ENCODE data around the gene PLAGL2. TPM values are rescaled to one million over a fixed set of nuclear protein-coding genes. Genes with fewer than 3 reads are reported as not detected.

The PLAGL2 gene
- total RNA-seq, 2 experiments from 2014 or later: 27.9 to 28.9 TPM

DNA sequence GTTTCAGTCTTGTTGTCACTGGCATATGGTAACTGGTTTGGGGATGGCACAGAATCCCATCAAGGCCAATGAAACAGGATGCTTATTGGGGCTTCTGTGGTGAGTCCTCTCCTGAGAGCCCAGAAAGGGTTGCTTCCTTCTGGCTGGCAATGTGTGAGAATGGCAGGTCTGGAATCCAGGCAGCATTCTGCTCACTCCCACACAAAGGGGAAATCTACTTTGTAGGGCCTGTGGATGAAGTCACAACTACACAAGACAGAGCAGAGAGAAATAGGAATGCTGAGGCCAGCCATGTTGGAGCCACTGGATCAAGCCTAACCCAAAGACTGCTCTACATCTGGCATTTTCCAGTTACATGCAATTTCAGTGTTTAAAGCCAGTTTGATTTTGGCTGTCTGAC lies 15.7 kb downstream of the PLAGL2 start:
- Mint-ChIP-seq H3K4me1 (peaks cover 19% of the 10 kb centered on the region), H3K27me3 (no peaks in the 10 kb centered on the region), H3K9me3 (no peaks in the 10 kb centered on the region), H3K36me3 (ENCODE audit: low read depth) (peaks cover 35% of the 10 kb centered on the region), H3K4me3 (no peak overlapping the region), H3K27ac (no peak overlapping the region)
- ChIA-PET POLR2A (interaction anchor here (1.6 to 1.7 kb wide), 2 partner anchors 14 to 17 kb away, joined by 4 to 8 read pairs; no protein-coding TSS in a partner anchor), CTCF (no interaction called here)
- no peak for DNase-seq

DNA sequence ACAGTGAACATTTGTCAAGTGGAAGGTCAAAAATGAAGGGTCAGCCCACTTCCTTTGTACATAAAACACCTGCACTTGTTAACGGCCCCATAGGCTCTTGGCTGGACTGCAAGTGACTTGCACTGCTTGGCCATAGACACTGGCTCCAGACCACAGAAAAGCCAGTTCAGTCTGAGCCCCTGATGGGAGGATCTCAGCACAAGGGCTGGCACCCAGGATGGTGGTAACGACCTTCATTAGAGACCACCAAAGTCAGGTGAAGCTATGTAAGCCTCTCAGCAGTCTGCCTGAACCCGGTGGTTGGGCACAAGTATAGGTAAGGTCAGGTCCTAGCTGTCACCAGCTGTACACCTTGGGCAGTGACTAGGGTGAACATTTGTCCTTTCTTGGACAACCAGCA lies 16.1 kb downstream of the PLAGL2 start:
- H3K27ac Mint-ChIP-seq: no peak overlapping the region
- DNase-seq: no peak
- no peaks in the 10 kb centered on the region for H3K27me3 Mint-ChIP-seq
- ChIA-PET POLR2A (interaction anchor here (1.0 to 1.7 kb wide), 3 partner anchors 14 to 19 kb away, joined by 3 to 8 read pairs (median 4); no protein-coding TSS in a partner anchor), CTCF (no interaction called here)
- peaks cover 31% of the 10 kb centered on the region for H3K36me3 Mint-ChIP-seq (ENCODE audit: low read depth)
- no peak overlapping the region for H3K4me3 Mint-ChIP-seq
- H3K4me1 Mint-ChIP-seq: peaks cover 19% of the 10 kb centered on the region
- H3K9me3 Mint-ChIP-seq: no peaks in the 10 kb centered on the region

DNA sequence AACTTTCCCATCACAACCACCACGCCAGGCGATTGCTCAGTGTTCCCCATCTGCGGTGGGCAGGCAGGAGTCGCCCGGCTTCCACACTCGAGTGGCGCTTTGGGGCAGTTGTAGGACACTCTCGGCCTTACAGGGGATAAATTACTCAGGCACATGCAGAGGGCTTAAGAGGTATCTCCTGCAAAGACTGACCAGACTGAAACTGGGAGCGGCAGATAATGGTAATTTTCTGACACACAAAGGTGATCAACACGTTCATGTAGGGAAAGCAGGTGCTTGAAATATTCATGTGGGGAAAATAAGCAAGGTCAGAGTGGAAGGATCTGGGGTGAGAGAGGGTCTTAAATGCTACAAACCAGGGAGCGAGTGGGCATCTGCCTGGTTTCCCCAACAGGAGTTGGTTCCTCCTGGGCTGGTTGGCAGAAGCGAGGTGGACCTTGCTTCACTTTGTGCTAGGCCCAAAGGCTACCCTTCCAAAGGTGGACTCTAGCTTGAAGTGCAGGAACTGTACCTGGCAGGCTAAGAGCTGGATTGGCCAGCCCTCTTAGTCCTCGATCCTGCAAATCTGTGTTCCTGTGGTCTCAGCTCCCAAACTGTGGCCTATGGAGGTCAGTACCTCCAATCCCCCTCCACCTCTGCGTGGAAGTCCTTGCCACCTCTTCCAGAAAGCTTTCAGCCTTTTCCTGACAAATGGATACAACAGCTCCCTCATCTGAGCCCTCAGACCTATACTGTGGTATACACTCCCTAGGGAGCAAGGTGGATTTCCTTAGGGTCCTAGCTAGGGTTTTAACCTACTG lies 16.7 kb downstream of the PLAGL2 start:
- Mint-ChIP-seq H3K27me3 (no peaks in the 10 kb centered on the region), H3K4me3 (peak overlapping the region; percentile 68), H3K36me3 (ENCODE audit: low read depth) (peaks cover 25% of the 10 kb centered on the region), H3K4me1 (peaks cover 19% of the 10 kb centered on the region), H3K27ac (no peak overlapping the region), H3K9me3 (no peaks in the 10 kb centered on the region)
- DNase-seq: no peak
- ChIA-PET CTCF (no interaction called here), POLR2A (interaction anchor here (1.0 to 1.7 kb wide), 4 partner anchors 15 to 95 kb away, joined by 3 to 8 read pairs (median 4); no protein-coding TSS in a partner anchor)

DNA sequence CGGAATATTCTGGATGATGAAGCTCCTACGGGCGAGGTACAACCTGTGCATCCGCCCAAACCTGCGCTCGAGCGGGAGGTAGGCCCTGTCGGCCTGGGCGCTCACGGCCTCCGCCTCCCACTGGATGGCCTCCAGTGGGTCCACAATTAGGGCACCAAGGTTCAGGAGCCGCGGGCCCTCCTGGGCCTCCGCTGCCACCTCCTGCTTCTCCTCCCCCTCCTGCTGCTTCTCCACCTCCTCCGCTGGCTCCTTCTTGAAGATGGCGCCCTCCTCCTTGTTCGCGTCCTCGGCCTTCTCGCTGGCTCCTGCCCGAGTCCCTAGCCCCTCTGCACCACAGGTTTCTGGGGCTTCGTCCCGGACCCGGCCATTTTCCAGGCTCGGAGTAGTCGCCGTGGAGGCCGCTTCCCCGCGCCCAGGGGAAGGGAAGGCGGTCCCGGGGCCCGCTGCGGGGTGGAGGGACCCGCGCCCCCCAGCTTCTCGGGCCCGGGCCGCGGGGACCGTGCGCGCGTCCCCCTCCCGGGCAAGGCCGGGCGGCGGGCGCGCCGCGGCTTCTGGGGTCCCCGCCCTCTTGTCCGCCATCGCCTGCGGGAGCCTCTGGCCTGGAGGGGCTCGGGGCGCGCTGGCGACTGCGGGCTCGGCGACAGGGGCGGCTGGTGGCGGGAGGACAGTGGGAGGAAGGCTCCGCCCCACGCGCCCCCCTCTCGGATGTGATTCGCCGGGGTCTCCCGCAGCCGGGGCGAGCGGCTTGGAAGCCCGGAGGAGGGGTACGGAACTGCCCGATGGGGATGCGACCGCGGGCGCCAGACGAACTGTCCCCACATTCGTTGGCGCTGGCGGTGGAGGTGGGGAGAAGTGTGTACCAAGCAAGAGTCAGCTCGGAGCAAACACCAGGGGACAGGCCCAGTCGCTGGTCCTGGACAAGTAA lies 17.6 kb downstream of the PLAGL2 start:
- no peaks in the 10 kb centered on the region for H3K9me3 Mint-ChIP-seq
- peak overlapping the region; percentile 68 for H3K4me3 Mint-ChIP-seq
- peak; percentile 31 for DNase-seq
- CTCF ChIA-PET: no interaction called here
- H3K27ac Mint-ChIP-seq: peak overlapping the region; percentile 44
- peaks cover 19% of the 10 kb centered on the region for H3K36me3 Mint-ChIP-seq (ENCODE audit: low read depth)
- H3K27me3 Mint-ChIP-seq: no peaks in the 10 kb centered on the region
- H3K4me1 Mint-ChIP-seq: peaks cover 19% of the 10 kb centered on the region
- POLR2A ChIA-PET: interaction anchor here (1.0 to 1.7 kb wide), 5 partner anchors 16 to 168 kb away, joined by 3 to 8 read pairs (median 3); no protein-coding TSS in a partner anchor

DNA sequence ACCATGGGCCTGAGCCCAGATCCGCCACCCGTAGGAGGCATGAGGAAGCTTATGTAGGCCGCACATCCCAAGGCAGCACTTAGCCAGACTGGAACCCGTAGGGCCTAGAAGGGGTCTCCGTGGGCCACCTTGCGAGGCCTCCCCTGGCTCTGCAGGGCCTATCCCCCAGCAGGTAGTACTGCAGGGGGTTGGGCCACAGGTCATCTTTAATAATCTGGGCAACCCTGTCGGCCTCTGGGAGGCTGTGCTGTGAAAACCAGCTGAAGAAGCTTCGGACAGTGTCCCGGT lies 18.5 kb downstream of the PLAGL2 start:
- H3K9me3 Mint-ChIP-seq: no peaks in the 10 kb centered on the region
- POLR2A ChIA-PET: interaction anchor here (0.6 to 1.6 kb wide), 3 partner anchors 18 to 362 kb away, joined by 3 read pairs; no protein-coding TSS in a partner anchor
- H3K4me1 Mint-ChIP-seq: peaks cover 17% of the 10 kb centered on the region
- CTCF ChIA-PET: no interaction called here
- no peak for DNase-seq
- peak overlapping the region; percentile 64 for H3K4me3 Mint-ChIP-seq
- H3K27ac Mint-ChIP-seq: peak overlapping the region; percentile 44
- H3K36me3 Mint-ChIP-seq (ENCODE audit: low read depth): peaks cover 16% of the 10 kb centered on the region
- no peaks in the 10 kb centered on the region for H3K27me3 Mint-ChIP-seq

DNA sequence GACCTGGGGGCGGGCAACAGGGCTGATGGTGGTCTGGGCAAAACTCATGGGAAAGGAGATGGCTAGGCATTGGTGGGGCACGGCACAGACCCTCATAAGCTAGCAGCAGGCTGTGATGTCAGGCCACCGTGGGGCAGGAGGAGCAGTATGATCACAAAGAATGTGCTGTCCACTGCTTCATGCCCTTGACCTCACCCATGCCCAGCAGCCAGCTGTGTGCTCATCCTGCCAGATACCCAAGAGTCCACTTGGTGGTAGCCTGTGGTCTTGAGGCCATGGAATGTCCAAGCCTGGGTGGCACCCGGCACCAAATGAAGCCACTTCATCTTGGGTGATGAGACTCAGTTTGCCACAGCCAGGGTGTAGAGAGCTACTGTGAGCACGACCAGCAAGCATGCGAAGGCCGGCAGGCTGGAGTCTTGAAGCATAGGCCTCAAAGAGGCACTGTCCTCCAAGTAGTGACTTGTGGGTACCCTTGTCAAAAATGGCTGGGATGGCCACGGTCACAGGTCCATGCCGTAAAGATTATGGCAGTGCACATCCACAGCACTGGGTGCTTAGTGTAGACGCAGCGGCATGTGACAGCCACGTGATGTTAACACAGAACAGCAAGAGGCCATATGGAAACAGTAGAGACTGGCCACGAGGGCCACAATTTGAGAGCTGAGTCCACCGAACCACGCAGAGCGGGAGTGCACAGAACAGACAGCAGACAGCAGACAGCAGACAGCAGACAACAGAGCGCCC lies 19.0 kb downstream of the PLAGL2 start:
- no peak overlapping the region for H3K27ac Mint-ChIP-seq
- DNase-seq: no peak
- H3K4me1 Mint-ChIP-seq: peaks cover 14% of the 10 kb centered on the region
- H3K36me3 Mint-ChIP-seq (ENCODE audit: low read depth): peaks cover 11% of the 10 kb centered on the region
- no peaks in the 10 kb centered on the region for H3K27me3 Mint-ChIP-seq
- POLR2A ChIA-PET: interaction anchor here (0.6 to 1.6 kb wide), 2 partner anchors 169 to 361 kb away, joined by 3 read pairs; no protein-coding TSS in a partner anchor
- peak overlapping the region; percentile 36 for H3K4me3 Mint-ChIP-seq
- H3K9me3 Mint-ChIP-seq: no peaks in the 10 kb centered on the region
- CTCF ChIA-PET: no interaction called here

DNA sequence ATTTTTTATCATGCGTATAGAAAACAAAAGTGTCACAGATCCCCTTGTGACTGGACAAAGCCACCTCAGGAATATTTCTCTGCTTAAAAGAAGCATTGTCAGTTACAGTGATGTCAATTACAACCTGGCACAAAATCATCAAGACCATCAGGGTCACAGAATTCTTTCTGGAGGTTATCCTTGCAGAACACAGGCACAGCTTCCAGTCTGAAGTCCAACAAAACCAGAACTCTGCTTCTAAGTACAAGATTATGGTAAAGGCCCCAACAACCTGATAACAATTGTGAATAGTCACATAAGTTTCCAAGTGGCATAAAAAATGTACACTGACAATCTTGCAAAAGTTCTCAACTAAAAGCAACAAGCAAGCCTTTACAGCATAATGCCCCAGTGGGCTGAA lies 21.0 kb downstream of the PLAGL2 start:
- no peak overlapping the region for H3K27ac Mint-ChIP-seq
- DNase-seq: no peak
- no peaks in the 10 kb centered on the region for H3K9me3 Mint-ChIP-seq
- no peaks in the 10 kb centered on the region for H3K36me3 Mint-ChIP-seq (ENCODE audit: low read depth)
- peaks cover 14% of the 10 kb centered on the region for H3K4me1 Mint-ChIP-seq
- CTCF ChIA-PET: no interaction called here
- H3K4me3 Mint-ChIP-seq: no peak overlapping the region
- POLR2A ChIA-PET: no interaction called here
- no peaks in the 10 kb centered on the region for H3K27me3 Mint-ChIP-seq

DNA sequence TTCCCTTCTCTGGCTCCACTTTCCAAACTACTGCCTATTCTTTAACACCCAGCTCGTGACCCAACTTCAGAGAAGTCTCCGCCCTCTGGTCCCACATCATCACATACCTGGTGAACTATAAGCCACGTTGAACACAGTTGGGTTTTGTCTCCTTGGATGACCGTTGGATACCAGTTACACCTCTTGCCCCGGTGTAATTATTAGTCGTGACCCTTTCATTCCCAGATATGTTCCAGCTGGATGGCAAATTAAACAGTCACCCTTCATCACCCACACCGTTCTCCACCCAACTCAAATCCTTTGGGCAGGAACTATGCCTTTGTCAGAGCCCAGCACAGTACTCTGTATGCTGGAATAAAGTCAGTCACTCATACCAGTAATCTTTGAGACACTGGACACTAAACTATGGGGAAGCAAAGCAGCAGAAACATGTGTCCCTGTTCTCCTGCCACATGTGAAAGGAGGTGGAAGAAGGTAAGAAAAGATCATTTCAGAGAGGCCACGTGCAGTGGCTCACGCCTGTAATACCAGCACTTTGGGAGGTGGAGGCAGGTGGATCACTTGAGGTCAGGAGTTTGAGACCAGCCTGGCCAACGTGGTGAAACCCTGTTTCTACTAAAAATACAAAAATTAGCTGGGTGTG lies 22.5 kb downstream of the PLAGL2 start:
- no peaks in the 10 kb centered on the region for H3K9me3 Mint-ChIP-seq
- H3K4me1 Mint-ChIP-seq: peaks cover 8% of the 10 kb centered on the region
- no peak for DNase-seq
- ChIA-PET CTCF (no interaction called here), POLR2A (no interaction called here)
- H3K36me3 Mint-ChIP-seq (ENCODE audit: low read depth): no peaks in the 10 kb centered on the region
- no peak overlapping the region for H3K27ac Mint-ChIP-seq
- H3K27me3 Mint-ChIP-seq: no peaks in the 10 kb centered on the region
- H3K4me3 Mint-ChIP-seq: no peak overlapping the region

DNA sequence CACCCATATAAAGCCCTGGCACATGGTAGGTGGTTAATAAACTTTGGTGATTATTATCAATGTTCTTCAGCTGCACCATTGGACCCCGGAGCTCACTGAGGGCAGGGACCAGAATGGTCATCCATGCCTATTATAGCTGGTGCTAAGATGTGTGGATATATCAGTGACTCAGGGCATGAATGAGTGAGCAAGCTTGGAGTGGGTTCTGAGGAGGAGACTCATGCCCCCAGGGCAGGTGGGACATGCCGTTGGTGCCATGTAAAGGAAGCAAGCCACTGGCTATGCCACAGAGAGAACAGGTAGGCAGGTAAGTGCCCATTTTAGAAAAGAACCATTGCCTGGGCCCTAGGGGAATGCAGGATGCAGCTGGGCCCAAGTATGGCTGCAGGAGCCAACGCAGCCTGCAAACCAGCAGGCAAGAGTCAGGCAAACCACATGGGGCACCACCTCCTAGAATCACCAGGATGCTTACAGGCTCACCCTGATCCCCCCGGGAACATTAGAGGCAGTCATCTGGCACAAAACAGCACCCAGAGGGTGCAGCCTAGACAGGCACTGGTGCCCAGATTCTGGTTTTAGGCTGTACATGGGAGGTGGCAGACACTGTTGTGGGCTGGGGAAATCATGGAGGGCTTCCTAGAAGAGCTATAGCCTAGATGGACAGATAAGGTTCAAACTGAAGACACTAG lies 23.5 kb downstream of the PLAGL2 start:
- Mint-ChIP-seq H3K27ac (no peak overlapping the region), H3K36me3 (ENCODE audit: low read depth) (no peaks in the 10 kb centered on the region), H3K4me3 (no peak overlapping the region), H3K9me3 (no peaks in the 10 kb centered on the region), H3K27me3 (peaks cover 1% of the 10 kb centered on the region), H3K4me1 (peaks cover 3% of the 10 kb centered on the region)
- ChIA-PET CTCF (no interaction called here), POLR2A (no interaction called here)
- no peak for DNase-seq

DNA sequence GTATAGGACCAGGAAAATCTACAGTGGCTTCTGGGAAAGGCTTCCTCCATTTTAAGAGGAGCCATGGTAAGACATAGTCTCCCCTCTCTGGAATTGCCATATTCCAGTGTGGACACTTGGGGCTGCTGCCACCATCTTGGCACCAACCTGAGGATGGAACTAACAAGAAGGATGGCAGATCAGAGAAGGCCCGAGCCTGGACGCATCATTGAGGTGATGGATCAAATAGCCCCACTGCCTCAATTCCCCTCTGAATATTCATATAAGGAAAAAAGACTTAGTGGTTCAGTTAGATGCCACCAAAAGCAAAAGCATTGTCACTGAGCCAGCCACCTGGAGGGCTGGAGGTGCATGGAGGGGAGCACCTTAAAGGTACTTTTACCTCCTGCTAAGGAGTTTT lies 25.9 kb downstream of the PLAGL2 start:
- Mint-ChIP-seq H3K27me3 (peaks cover 1% of the 10 kb centered on the region), H3K36me3 (ENCODE audit: low read depth) (no peaks in the 10 kb centered on the region), H3K9me3 (no peaks in the 10 kb centered on the region), H3K27ac (no peak overlapping the region), H3K4me1 (no peaks in the 10 kb centered on the region), H3K4me3 (no peak overlapping the region)
- ChIA-PET POLR2A (no interaction called here), CTCF (no interaction called here)
- DNase-seq: no peak

DNA sequence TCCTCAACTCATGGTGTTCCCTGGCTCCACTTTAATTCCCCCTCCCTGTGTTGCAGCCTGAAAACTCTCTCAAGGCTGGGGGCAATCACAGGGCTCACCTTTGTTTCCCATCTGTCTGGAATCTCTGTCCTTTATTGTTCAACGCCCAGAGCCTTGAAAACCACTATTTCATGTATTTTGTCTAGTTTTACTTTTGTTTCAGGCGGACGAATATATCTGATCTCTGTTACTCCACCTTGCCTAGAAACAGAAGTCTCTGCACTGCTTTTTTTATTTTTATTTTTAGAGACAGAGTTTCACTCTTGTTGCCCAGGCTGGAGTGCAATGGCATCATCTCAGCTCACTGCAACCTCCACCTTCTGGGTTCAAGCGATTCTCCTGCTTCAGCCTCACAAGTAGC lies 27.6 kb downstream of the PLAGL2 start:
- no peak for DNase-seq
- ChIA-PET POLR2A (no interaction called here), CTCF (no interaction called here)
- Mint-ChIP-seq H3K36me3 (ENCODE audit: low read depth) (no peaks in the 10 kb centered on the region), H3K4me3 (no peak overlapping the region), H3K27ac (no peak overlapping the region), H3K4me1 (no peaks in the 10 kb centered on the region), H3K9me3 (no peaks in the 10 kb centered on the region), H3K27me3 (peaks cover 1% of the 10 kb centered on the region)

DNA sequence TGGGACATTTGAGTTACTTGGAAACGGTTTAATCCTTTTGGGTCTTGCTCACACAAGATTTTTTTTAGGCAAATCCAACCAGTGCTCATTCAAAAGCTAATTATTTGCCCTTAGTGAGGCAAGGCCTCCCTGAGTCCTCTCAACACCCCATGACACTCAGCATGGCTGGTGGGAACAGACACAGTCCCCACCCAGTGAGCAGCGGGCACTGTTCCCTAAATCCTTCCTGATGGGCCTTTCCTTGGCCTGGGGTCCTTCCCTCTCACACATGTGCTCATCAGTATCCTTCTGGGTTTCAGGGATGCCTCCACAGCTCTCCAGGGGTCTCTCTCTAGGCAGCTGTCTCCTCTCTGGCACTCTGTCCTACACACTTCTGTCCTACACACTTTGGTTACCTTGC lies 28.0 kb downstream of the PLAGL2 start:
- no peak overlapping the region for H3K27ac Mint-ChIP-seq
- H3K36me3 Mint-ChIP-seq (ENCODE audit: low read depth): no peaks in the 10 kb centered on the region
- no peak for DNase-seq
- H3K4me1 Mint-ChIP-seq: no peaks in the 10 kb centered on the region
- H3K4me3 Mint-ChIP-seq: no peak overlapping the region
- no peaks in the 10 kb centered on the region for H3K9me3 Mint-ChIP-seq
- CTCF ChIA-PET: no interaction called here
- peaks cover 1% of the 10 kb centered on the region for H3K27me3 Mint-ChIP-seq
- POLR2A ChIA-PET: no interaction called here
